Neutrophil (primary cell): ENCODE results near the gene GFPT2.

Experiments
- H3K27ac ChIP-seq: fragments of 200-600 bp; sonication (generic); 2 replicates; pipeline ENCODE4 v1.5.1; 2016; ENCODE audit warnings: mild to moderate bottlenecking, moderate library complexity
- H3K27me3 ChIP-seq: fragments of 200-600 bp; sonication (generic); 2 replicates; pipeline ENCODE4 v1.6.0; 2016; ENCODE audit warnings: mild to moderate bottlenecking
- H3K36me3 ChIP-seq: fragments of 200-600 bp; sonication (generic); 2 replicates; pipeline ENCODE4 v1.5.1; 2017
- H3K4me1 ChIP-seq, 2 experiments: fragments of 200-600 bp in 1 of 2; sonication (generic) in 1 of 2; 1 replicate in 1 of 2; 2 replicates in 1 of 2; pipeline versions ENCODE4 v1.5.1 to v1.6.1; 2013 to 2016; ENCODE audit warnings: low read depth in 1 of 2, low read length in 1 of 2, mild to moderate bottlenecking in 1 of 2, moderate library complexity in 1 of 2; ENCODE audit not compliant: control insufficient read depth in 1 of 2, insufficient read depth in 1 of 2
- H3K4me3 ChIP-seq, 2 experiments: fragments of 200-600 bp in 1 of 2; sonication (generic) in 1 of 2; 1 replicate in 1 of 2; 2 replicates in 1 of 2; pipeline ENCODE4 v1.5.1; 2013 to 2016; ENCODE audit warnings: low read depth in 1 of 2, low read length in 1 of 2, mild to moderate bottlenecking in 1 of 2, moderate library complexity in 1 of 2
- H3K9me3 ChIP-seq: fragments of 200-600 bp; sonication (generic); 2 replicates; pipeline ENCODE4 v1.5.1; 2016
- CTCF ChIP-seq: fragments of 200-600 bp; sonication (generic); IDR thresholded peaks from 2 replicates; pipeline ENCODE4 v1.5.1; 2016; ENCODE audit warnings: antibody characterized with exemption

The GFPT2 gene

GRCh38 chr5:180376511-180376910 lies 23.4 kb upstream of the GFPT2 start:
- TF ChIP-seq CTCF, result no peak
- Histone ChIP-seq H3K36me3 (no peaks in the 10 kb centered on the region), H3K4me1 (no peaks in the 10 kb centered on the region), H3K27ac (no peak overlapping the region), H3K4me3 (no peak overlapping the region), H3K9me3 (no peaks in the 10 kb centered on the region), H3K27me3 (peaks cover 8% of the 10 kb centered on the region)

- no peak for TF ChIP-seq CTCF
- H3K27me3 ChIP-seq, result peaks cover 8% of the 10 kb centered on the region
- H3K27ac ChIP-seq, result no peak overlapping the region
- no peaks in the 10 kb centered on the region for H3K9me3 ChIP-seq
- no peaks in the 10 kb centered on the region for H3K4me1 ChIP-seq
- H3K36me3 ChIP-seq, result no peaks in the 10 kb centered on the region
- no peak overlapping the region for H3K4me3 ChIP-seq
Measured at GRCh38 chr5:180375955-180376354, 22.8 kb upstream of the GFPT2 start.

- no peak for TF ChIP-seq CTCF
- peaks cover 8% of the 10 kb centered on the region for H3K27me3 ChIP-seq
- H3K27ac ChIP-seq, result no peak overlapping the region
- H3K4me3 ChIP-seq, result no peak overlapping the region
- no peaks in the 10 kb centered on the region for H3K36me3 ChIP-seq
- no peaks in the 10 kb centered on the region for H3K4me1 ChIP-seq
- H3K9me3 ChIP-seq, result no peaks in the 10 kb centered on the region
Measured at GRCh38 chr5:180375291-180375690, 22.2 kb upstream of the GFPT2 start.

- Histone ChIP-seq H3K9me3 (no peaks in the 10 kb centered on the region), H3K27ac (no peak overlapping the region), H3K4me3 (no peak overlapping the region), H3K4me1 (no peaks in the 10 kb centered on the region), H3K27me3 (peaks cover 8% of the 10 kb centered on the region), H3K36me3 (no peaks in the 10 kb centered on the region)
- no peak for TF ChIP-seq CTCF
Measured at GRCh38 chr5:180373870-180374269, 20.7 kb upstream of the GFPT2 start.

GRCh38 chr5:180373454-180373853 lies 20.3 kb upstream of the GFPT2 start:
- H3K27me3 ChIP-seq, result peaks cover 8% of the 10 kb centered on the region
- H3K9me3 ChIP-seq, result no peaks in the 10 kb centered on the region
- no peak overlapping the region for H3K27ac ChIP-seq
- no peaks in the 10 kb centered on the region for H3K36me3 ChIP-seq
- H3K4me1 ChIP-seq, result no peaks in the 10 kb centered on the region
- no peak overlapping the region for H3K4me3 ChIP-seq
- TF ChIP-seq CTCF, result no peak

- Histone ChIP-seq H3K36me3 (no peaks in the 10 kb centered on the region), H3K9me3 (no peaks in the 10 kb centered on the region), H3K27ac (no peak overlapping the region), H3K4me1 (no peaks in the 10 kb centered on the region), H3K27me3 (peaks cover 8% of the 10 kb centered on the region), H3K4me3 (no peak overlapping the region)
- TF ChIP-seq CTCF, result no peak
Measured at GRCh38 chr5:180371949-180372348, 18.8 kb upstream of the GFPT2 start.
